ENCODE measurements around the gene HMCN1.

- TF ChIP-seq CTCF (conservative IDR thresholded peaks at IDR 0.05) (no peak; the same call in 1 of the 2 replicates), EZH2 (IDR thresholded peaks at IDR 0.05; ENCODE audit: low read depth) (no peak)
These were observed at the start of gene HMCN1 for GRCh38 chr1:185733818-185734735.
